Stimulated activated CD4-positive, alpha-beta T cell treated with anti-CD3 and anti-CD28 coated beads, TNF-alpha, amount 100 ng/mL, for 1 hour (primary cell): ENCODE results near the gene DNPH1.

Experiments used
- DNase-seq, 3 donors: peaks; one replicate each; pipeline ENCODE4 v3.0.0-alpha.2; 2020; ENCODE audit warnings: low read depth in 3 of 3, low spot score in 1 of 3

DNPH1 gene

DNA sequence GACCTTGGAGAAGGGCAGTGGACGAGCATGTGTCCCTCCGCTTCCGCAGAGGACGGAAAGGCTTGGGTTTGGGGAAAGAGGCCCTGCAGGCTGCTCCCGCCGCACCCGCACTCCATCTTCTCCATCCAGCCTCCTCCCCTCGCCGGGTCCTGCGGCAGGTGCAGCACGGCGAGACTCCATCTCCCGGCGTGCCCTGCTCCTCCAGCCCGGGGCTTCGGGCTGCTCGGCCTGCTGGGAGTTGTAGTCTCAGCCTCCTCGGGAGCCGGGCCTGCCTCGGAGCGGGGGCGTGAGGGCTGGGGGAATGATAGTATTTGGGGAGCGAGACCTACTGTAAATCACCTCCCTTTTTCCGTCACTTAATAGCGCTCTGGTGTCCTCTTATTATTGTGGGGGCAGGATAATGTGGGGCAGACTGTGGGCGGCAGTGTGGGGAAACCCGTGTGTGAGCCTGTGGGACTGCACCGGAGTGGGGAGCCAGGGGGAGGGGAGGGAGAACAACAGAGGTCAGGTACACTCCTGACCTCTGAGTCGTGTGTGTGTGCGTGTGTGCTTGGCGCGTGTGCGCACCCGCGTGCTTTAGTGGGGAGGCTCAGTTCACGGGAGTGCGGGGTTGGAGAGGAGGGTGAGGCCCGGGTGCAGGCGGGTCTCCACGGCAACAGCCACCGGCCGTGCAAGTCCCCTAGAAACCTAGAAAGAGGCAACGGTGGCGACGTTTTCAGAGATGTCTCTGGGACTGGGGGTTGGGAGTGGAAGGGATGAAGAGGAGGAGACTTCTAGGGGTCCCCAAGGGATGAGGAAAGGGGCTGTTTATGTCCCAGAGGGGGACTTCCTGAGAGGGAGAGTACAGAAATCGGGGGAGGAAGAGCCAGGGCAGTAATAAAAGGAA lies 18.1 kb upstream of the DNPH1 start:
- DNase-seq, result peak; percentile 32 to 65 (median 61)

DNA sequence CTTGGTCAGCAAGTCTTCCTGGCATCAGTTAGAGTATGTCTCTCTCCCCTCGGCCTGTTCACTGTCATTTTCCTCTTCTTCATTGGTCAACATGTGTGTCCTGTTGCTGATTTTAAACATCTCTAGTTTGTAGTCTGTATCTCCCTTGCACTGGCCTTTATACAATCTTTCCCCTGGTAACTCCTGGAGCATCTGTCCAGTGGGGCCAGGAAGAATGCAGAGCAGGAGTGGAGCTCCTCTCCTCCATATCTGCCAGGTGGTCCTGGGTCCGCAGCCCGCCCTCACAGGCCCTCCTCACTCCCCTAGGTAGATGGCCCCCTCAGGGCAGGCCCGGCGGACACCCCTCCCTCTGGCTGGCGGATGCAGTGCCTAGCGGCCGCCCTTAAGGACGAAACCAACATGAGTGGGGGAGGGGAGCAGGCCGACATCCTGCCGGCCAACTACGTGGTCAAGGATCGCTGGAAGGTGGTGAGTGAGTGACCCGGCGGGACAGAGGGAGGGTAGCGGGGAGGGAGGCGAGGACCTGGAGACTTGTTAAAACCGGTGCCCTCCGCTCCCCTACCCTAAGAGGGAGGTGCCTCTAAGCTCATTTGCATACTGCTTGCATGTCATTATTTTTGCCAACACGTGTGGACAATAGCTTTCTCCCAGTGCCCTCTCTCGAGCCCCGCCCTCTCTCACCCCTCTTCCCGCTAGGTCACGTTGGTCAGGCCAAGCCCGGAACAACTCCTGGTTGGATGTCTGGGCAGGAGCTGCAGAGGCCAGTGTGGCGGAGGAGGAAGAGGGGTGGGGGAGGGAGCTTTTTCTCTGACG lies 17.2 kb upstream of the DNPH1 start:
- DNase-seq, result no peak

GRCh38 chr6:43243664-43244321 lies 14.5 kb upstream of the DNPH1 start:
- no peak for DNase-seq

- no peak for DNase-seq
These were observed 13.8 kb upstream of the DNPH1 start, which contains the start of gene TTBK1 for GRCh38 chr6:43242908-43243663. Gene TTBK1, plus strand, starts transcription at chr6:43243481. Its CDS starts 3,180 bp downstream, at chr6:43246661.

DNA sequence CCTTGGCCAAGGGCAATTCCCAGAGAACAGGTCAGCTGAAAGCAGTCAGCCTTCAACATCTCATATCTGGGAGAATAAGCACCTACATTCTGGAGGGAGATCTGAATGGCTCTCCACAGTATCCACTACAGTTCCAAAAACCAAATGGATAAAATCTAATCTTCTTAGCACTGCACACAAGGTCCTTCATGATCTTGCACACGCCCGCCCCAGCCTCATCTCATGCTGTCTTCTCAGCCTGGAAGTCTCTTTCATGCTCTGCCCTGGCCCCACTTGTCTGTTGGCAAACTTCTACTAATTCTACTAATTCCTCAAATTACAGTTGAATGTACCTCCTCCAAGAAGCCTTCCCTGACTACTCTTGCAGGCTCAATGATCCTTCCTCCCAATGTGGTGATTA lies 12.2 kb upstream of the DNPH1 start:
- no peak for DNase-seq

GRCh38 chr6:43240950-43241349 lies 11.7 kb upstream of the DNPH1 start:
- no peak for DNase-seq

DNA sequence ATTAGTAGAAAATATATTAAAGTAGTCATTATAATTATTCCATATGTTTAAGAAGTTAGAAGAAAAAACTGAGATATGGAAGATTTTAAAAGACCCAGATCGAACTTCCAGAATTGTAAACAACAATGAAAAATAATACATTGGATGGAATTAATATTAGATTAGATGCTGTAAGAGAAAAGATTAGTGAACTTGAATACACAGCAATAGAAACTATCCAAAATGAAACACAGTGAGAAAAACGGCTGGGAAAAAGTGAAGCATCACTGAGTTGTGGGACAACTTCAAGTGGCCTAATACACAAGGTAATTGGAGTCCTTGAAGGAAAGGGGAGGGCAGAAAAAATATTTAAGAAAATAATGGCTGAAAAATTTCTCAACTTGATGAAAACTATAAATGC lies 9.8 kb upstream of the DNPH1 start:
- no peak for DNase-seq

GRCh38 chr6:43235841-43236240 lies 6.6 kb upstream of the DNPH1 start:
- DNase-seq, result no peak

- DNase-seq, result no peak
These were observed 2.6 kb upstream of the DNPH1 start for GRCh38 chr6:43231735-43232450.

DNA sequence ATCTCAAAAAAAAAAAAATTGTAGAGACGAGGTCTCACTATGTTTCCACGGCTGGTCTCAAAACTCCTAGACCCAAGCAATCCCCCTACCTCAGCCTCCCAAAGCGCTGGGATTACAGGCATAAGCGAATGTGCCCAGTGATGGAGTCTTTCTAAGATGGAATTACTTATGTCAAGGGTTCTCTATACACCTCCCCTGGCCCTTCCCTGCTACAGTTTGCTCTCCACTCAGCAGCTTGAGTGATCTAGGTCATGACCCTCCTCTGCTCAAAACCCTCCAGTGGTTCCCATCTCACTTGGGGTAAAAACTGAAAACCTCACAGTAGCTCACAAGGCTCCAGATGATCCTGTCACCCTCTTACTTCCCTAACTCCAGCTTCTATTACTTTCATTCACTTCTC lies 1.8 kb upstream of the DNPH1 start:
- DNase-seq, result no peak

GRCh38 chr6:43229803-43230620 lies 731 bp upstream of the DNPH1 start:
- no peak for DNase-seq

DNA sequence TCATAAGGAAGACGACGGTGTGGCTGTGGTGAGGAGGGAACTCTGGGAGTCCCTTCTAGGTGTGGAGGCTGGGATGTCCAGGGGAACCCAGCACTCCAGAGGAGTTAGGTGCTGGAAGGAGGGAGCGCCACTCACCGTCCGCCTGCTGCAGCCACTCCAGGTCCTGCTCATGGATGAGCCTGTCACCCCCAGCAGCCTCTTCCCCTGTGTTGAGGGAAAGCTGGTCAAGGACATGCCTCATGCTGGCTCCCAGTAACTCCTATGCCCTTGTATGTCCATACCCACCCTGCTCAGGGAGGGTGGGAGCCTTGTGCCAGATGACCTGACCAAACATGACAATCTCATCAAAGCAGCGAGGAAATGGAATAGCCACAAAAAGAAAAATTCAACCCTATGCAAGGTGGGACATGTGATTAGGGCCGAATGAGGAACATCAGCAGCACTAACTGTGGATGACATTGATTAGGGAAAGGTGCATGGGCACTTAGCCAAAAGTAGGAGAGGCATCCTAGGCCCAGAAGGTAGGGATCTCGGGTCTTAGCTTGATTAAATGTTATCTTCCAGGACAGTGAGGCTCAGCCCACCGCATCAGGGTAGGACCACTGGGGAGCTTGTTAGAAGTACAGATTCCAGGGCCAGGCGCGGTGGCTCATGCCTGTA lies 3.0 kb downstream of the DNPH1 start:
- no peak for DNase-seq

- DNase-seq, result no peak
These were observed 6.1 kb downstream of the DNPH1 start for GRCh38 chr6:43223175-43223574.

DNA sequence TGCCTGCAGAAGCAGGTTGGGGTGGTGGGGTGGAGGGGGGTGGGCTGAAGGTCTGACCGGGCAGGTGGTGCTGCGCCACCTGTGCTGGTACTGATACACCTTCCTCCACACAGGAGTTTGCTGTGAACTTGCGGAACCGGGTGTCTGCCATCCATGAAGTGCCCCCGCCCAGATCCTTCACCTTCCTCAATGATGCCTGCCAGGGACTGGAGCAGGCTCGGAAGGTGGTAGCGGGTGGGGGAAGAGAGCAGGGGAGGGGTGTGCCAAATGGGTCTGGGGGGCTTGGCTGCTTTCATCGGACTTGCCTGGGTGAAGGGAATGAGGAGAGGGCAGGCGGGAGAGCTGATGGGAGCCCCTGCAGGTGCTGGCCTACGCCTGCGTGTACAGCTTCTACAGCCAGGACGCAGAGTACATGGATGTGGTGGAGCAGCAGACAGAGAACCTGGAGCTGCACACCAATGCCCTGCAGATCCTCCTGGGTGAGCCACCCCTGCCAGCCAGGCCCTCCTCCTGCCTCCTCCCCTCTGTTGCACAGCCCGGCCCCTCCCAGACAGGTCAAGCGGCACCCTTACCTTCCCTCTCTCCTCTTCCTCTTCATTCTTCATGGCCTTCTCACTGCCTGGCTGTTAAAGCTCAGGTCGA lies 6.7 kb downstream of the DNPH1 start:
- DNase-seq, result no peak

- no peak for DNase-seq
These were observed 8.0 kb downstream of the DNPH1 start for GRCh38 chr6:43221046-43221972.

- DNase-seq, result no peak
These were observed 8.8 kb downstream of the DNPH1 start for GRCh38 chr6:43220439-43220951.

- no peak for DNase-seq
These were observed 9.5 kb downstream of the DNPH1 start for GRCh38 chr6:43219814-43220213.
